Stimulated activated CD4-positive, alpha-beta T cell treated with anti-CD3 and anti-CD28 coated beads, Interleukin-4, amount 100 ng/mL, for 1 hour (primary cell): ENCODE measurements around the gene SPRR1B.
"Not testable (repeated sequence)": the region's sequence is repeated elsewhere in the genome, so short reads cannot be mapped to it uniquely, and the experiment has no call there.

ENCODE experiments used
- DNase-seq: peaks from one replicate; pipeline ENCODE4 v3.0.0-alpha.2; 2020

The SPRR1B gene, protein sequence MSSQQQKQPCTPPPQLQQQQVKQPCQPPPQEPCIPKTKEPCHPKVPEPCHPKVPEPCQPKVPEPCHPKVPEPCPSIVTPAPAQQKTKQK

DNA sequence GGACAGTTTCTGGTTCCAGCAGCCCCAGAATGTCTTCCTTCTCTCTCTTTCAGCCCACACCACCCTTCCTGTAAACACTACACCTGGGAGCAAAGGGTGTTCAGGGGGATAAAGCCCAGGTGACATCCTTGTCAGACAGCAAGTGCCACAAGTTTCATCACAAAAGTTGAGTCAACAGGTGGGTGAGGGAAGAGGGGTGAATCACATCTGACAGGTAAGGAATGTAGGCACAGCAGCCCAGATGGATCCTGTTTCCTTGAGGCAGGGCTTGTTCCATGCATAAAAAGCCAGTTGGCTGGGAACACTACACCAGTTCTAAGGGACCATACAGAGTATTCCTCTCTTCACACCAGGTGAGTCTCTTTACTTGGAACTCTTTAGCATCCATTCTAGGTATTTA, at the start of gene SPRR1B:
Gene SPRR1B, plus strand, starts transcription at position 309 of the 400 bp plus-strand sequence. CDS start 1,143 bp downstream, outside the sequence.
- no peak for DNase-seq

DNA sequence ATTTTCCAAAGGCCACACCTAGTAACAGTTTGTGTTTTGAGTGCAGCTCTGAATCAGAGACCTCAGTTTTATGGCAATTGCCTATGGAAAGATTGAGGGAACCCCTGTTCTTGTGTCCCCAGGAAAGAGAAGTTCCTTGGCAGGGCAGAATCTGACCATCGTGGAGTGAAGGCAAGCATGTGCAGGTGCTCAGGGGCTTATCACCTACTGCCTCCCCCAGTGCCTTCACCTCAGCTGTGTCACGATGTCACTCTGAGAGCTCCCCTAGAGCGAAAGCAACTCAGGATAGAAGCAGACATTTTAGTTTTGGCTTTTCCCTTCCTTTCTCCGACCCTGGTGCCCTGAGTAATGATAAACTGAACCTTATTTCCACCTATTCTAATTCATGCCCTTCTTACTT, 48.9 kb upstream of the SPRR1B start:
- DNase-seq: no peak

DNA sequence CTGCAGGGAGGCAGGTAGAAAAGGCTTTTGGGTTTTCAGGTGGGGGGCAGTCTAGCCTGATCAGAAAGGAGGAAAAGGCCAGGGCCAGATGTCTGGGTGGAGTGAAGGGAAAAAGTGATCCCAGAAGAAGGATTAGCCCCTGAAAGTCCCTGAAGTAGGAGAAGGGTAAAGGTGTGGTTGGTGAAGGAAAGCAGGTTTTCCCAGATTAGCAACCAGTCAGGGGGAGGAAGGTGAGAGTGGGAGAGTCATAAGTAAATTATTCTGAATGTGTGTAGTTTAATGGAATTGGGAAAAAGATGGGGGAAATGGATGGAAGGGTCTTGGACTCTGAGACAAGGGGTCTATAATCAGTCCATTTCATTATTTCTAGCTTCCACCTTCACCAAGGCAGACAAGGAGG, 47.8 kb upstream of the SPRR1B start:
- no peak for DNase-seq

DNA sequence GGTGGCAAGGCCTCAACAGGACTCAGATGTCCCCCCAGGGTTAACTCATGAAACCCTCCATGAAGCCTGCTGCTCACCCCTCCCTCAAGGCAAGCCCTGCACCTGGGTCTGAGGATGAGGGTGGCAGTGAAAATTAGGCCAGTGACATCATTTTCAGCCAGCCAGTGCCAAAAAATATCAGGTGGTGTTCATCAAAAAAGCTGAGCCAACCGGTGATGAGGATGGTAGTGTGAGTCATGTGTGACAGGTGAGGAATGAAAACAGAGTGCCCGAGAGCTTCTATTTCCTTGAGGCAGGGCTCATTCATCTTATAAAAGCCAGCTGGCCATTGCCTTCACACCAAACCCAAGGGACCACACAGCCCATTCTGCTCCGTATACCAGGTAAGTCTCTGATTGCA, 47.3 kb upstream of the SPRR1B start, which contains the start of gene SPRR1A:
Gene SPRR1A, plus strand, starts transcription at position 339 of the 400 bp plus-strand sequence. CDS start 1,150 bp downstream, outside the sequence.
- no peak for DNase-seq

DNA sequence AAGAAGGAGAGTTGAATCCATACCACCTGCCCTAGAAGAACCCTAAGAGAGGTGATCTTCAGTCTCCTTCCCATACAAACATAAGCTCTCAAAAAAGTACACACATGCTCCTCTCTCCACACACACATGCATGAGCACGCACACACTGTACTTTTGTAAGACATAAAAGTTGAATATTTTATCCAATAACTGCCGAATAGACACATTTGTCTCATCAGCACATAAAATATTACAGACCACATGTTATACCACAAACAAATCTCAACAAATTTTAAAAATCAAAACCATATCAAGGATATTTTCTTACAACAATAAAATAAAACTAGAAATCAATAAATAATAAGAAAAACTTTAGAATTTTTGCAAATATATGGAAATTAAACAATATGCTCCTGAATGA, 44.4 kb upstream of the SPRR1B start:
- no peak for DNase-seq

DNA sequence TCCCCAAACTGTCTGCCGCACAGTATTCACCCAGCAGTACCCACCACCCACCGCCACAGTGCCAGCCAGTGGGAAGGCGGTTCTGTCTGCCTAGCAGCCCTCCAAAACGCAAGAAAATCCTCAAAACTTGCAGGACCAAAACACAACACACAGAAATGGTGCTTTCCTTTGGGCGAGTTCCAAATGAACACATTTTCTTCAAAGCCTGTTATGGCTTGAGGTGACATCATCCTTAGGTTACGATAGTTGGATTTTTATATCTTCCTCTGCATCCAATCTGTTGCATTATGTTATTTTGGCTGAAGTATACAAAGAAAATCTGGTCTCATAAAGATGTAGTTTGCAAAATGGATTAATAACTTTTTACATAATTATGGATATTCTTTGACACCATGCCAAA, 37.8 kb upstream of the SPRR1B start:
- DNase-seq: no peak

DNA sequence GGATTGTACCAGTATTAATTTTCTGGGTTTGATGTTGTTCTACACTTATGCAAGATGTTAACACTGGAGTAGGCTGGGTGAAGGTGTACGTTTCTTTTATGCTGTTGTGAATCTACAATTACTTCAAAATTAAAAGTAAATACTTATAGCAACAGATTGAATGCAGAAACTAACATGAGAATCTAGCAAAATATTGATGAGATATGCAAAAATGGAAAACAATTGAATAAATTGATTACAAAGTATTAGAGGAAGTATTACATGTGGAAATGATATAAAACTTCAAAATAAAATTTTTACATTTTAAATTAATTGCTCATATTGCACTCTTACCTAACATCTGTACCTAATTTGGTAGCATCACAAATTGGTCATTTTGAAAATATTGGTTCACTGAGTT, 35.2 kb upstream of the SPRR1B start:
- DNase-seq: no peak

DNA sequence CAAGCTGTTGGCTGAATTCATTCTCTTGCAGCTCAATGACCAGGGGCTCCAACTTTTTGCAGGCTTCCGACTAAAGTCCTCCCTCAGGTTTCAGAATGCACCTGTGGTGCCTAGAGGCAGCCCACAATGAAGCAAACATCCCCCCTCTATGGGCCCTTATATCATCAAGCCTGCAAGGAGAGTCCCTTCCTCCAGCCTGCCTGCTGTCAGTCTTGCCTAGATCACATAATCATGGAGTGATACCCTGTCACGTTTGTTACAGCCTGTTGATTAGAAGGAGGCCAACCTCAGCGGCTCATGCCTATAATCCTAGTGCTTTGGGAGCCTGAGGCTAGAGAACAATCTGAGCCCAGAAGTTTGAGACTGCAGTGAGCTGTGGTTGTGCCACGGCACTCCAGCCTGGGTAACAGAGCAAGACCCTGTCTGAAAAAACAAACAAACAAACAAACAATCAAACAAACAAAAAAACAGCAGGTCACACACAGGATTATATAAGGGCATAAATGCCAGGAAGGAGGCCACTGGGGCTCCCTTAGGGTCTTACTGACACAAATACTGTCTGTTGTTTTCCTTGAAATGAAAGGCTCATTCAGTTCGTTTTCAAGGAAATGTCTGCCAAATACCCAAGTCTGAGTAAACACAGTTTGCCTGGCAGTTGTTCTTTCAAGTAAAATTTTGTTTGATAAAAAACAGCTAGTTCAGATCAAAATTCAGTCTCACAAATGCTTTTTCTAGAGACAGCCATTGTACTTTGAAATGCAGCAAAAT, 34.2 kb upstream of the SPRR1B start:
- no peak for DNase-seq

DNA sequence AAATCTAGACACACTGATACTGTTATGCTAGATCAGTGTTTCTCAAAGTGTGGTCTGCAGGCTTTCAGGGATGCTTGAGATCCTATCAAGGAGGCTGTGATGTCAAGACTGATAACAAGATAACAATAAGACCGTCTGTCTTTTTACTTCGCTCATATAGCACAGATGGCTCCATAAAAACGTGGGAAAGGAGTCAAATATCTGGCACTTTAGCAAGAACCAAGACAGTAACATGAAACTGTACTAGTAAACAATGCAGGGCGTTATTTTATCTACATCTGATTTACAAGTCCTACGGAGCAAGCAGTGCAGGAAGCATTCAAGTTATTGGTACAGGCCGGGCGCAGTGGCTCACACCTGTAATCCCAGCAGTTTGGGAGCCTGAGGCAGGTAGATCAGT, 33.1 kb upstream of the SPRR1B start:
- no peak for DNase-seq

DNA sequence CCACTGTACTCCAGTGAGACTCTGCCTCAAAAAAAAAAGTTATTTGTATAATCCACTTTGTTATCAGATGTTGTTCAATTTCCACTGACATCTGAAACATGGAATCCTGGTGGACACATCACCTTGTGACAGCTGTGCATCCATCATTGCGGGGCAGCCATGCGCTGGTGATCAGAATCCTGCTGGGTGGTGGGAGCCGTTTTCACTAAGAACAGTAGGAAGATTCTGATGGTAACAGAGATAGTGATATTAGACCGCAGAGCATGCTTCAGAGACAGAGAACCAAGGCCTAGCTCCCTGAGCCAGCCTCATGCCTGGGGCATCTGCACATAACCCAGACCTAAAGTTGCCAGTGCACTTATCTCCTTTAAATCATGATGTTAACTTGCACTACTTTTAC, 32.5 kb upstream of the SPRR1B start:
- no peak for DNase-seq

DNA sequence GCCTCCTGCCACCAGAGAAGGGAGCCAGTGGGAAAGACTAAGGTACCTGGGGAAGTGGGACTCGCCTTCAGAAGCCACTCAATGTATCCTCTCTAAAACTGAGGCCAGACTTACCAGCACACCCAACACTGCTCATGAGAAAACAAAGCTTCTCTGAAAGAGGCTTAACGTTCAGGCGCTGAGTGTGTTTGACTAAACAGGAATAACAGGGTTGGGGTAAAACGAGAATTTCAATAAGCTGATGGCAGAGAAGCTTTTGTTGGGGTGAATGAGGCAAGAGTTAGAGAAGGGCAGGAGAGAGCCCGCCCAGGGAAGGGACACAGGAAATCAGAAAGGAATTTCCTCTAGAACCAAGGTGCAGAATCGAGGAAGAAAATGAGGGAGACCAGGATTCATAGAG, 31.2 kb upstream of the SPRR1B start:
- DNase-seq: no peak

DNA sequence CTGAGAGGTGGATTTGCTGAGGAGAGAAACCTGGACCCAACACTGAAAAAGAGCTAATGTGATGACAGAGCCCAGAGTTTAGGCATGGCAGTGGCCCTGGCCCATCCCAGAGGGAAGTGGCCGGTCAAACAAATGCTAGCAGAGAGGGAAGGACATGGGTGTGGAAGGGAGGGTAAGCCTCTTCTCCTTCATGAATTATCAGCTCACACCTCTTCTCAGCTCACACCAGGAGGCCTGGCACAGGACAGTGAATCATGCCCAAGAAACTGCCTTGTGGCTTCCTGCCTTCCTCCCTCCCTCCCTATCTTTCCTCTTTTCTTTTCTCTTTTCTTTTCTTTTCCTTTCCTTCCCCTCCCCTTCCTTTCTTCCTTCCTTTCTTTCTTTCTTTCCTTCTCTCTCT, 30.7 kb upstream of the SPRR1B start:
- DNase-seq: no peak

DNA sequence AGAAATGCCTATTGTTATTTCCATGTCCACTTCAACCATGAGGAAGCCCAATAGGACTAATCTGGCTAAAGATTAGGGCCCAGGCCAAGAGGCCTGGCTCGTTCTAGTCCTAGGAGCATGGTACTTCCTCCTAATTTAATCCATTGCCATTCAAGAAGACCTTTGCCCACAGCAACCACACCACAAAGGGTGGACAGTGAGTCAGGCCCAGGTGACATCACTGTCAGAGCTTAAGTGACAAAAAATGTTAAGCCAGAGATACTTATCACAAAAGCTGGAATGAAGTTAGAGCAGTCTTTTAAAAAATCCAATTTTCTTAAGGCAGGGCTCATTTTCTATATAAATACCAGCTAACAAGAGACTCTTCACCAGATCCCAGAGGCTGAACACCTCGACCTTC, 29.6 kb upstream of the SPRR1B start, which contains the start of gene SPRR3:
Gene SPRR3, plus strand, starts transcription at position 368 of the 400 bp plus-strand sequence. CDS start 1,272 bp downstream, outside the sequence.
- DNase-seq: no peak

DNA sequence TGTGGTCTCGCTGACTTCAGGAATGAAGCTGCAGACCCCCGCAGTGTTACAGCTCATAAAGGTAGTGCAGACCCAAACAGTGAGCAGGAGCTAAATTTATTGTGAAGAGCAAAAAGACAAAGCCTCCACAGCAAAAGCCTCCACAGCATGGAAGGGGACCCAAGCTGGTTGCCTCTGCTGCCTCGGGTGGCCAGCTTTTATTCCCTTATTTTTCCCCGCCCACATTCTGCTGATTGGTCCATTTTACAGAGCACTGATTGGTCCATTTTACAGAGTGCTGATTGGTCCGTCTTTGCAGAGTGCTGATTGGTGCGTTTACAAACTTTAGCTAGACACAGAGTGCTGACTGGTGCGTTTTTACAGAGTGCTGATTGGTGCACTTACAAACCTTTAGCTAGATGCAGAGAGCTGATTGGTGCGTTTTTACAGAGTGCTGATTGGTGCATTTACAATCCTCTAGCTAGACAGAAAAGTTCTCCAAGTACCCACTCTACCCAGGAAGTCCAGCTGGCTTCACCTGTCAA, 19.7 kb upstream of the SPRR1B start:
- not testable (repeated sequence) for DNase-seq

DNA sequence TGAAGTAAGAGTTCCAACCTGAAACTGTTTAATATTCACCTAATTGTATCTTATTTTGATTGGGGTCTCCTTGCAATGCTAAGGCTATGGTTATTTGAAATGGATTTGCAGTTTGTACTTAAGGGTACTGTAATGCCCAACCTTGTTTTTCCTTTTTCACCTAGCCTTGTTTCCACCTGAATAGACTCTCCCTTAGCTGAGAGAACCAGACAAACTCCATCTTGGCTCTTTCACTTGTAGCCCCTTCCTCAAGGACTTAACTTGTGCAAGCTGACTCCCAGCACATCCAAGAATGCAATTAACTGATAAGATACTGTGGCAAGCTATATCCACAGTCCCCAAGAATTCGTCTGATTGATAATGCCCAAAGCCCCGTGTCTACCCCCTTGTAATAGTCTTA, 9.2 kb upstream of the SPRR1B start:
- not testable (repeated sequence) for DNase-seq

DNA sequence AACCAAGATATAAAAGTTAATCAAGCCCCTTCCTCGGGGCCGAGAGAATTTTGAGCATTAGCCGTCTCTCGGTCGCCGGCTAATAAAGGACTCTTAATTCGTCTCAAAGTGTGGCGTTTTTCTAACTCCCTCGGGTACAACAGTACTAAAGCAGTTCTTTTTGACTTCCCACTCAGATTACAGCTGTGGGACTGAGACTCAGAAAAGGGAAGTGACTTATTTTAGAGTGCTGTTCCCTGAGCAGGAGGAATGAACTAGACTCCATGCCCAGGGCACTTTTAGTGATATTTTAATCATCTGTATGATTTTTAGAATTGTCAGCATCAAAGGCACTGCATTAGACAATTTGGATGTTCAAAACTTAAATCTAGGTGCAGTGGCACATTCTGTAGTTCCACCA, 8.7 kb upstream of the SPRR1B start:
- DNase-seq: not testable (repeated sequence)

DNA sequence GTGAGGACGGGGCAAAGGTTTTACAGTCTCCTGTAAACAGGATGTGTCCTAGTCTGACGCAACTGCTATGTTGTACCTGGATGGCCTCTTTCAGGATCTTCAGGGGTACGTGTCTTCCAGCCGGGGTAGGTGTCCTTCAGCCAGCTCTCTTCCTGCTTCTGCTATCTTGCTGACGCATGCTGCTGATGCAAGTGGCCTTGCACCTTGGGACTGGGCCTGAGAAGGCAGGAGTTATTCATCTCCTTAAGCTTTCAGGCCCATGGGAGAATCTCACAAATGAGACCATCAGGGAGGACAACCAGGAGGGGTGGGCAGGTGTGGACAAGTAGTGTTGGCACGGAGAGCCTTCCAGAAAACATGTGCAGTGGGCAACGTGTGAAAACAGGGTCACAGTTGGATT, 7.9 kb upstream of the SPRR1B start:
- DNase-seq: no peak

DNA sequence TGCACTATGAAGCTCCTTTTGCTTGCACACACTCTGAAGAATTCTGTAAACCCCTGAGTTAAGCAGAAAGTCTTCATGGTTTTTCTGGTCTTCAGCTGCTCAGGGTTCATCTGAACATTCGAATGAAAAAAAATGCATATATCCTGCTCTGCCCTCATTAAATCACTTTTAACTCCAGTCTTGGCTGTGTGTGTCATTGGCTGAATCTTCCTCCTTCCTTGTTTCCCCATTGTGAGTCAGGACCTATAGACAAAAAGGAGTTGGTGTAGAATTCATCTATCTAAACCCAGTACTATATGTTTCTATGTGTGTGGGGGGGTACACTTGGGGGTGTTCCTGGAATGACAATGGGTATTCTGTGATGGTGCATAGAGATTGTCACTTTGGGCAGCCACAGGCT, 6.6 kb upstream of the SPRR1B start:
- no peak for DNase-seq

DNA sequence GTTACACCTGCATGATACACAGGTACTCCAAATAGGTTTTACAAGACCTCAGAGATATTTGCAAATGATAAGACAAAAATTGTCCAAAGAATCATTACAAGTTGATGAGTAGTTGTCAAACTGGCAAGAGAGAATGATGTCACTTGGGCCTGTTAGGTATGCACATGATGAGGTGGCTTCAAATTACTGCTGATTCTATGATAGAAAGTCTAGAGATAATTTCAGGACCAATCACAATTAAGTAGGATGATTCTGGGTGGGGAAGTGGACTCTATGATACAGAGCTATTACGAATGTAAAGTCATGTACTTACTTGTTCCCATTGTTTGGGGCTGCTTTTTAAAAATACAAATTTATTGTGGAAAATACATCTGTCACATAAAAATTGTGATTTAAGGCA, 5.2 kb upstream of the SPRR1B start:
- no peak for DNase-seq

DNA sequence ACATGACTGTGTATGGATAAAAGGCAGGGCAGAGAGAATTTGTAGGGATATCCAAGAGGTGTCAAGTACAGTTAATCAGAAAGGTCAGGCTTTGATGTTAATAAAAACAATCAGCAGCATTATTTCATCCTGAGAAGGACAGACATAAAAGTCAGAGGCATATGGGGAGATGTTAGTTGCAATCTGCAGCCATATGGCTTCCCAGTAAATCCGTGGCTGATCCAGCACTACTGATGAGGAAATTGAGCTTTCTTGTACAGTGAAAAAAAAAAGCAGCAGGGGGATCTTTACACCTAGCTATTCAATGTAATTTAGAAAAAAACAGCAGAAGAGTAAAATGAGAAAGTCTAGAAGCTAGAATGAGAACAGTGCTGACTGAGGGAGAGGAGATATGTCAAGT, 2.2 kb upstream of the SPRR1B start:
- no peak for DNase-seq

DNA sequence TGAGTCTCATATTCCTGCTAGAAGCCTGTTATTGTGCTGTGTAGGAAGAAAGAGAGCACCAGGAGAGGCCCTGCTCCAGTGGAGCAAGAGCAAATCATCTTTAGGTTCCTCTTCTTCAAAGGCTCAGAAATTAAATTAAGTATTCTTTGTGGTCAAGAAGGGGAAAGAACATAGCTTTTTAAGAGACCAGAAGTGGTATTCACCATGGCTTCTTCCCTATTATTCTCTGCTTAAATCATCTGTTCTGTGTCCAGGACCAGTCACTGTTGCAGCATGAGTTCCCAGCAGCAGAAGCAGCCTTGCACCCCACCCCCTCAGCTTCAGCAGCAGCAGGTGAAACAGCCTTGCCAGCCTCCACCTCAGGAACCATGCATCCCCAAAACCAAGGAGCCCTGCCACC, 1.1 kb downstream of the SPRR1B start:
- no peak for DNase-seq

DNA sequence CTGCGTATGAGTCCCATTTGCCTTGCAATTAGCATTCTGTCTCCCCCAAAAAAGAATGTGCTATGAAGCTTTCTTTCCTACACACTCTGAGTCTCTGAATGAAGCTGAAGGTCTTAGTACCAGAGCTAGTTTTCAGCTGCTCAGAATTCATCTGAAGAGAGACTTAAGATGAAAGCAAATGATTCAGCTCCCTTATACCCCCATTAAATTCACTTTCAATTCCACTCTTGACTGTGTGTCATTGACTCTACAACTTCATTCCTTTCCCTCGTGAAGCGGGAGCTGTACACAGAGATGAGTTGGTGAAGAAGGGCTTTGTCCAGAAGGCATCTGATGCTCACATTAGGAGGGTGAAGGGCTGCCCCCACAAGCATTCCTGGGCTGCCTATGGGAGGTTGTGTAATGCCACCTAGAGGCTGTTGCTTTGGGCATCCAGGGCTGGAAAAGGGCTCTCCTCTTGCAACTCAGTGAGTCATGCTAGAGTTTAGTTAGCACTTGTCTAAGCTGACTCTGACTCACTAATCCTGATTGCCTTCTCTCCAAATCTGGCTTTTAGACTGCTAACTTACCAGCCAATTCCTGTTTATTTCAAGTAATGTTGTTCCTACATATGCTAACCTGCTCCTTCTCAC, 1.8 kb downstream of the SPRR1B start:
- no peak for DNase-seq

DNA sequence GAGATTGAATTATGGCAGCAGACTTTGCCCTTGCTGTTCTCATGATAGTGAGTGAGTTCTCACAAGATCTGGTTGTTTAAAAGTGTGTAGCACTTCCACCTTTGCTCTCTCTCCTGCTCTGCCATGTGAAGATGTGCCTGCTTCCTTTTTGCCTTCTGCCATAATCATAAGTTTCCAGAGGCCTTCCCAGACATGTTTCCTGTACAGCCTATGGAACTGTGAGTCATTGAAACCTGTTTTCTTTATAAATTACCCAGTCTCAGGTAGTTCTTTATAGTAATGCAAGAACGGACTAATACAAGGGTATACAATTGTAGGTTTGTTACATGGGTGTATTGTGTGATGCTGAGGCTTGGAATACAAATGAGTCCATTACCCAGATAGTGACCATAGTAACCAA, 4.2 kb downstream of the SPRR1B start:
- DNase-seq: no peak
